HCT116 (cell line): ENCODE results near the gene MRM3. TPM values are rescaled to one million over a fixed set of nuclear protein-coding genes. Genes with fewer than 3 reads are reported as not detected.

Experiments
- ATAC-seq: fragments of 200-7000 bp; cut with Tn5 transposase; 2 replicates; pipeline ENCODE4 v1.9.1; 2020; ENCODE audit warnings: mild to moderate bottlenecking, moderate library complexity
- BruUV-seq: library from RNA; stranded (reverse); fragments of 400-500 nt; replicated peaks from 2 replicates; lab custom pipeline; 2021; lab: Mats Ljungman, UMichigan
- CTCF ChIA-PET: fragments of 300-600 bp; sonication (Branson Sonifier 250); formaldehyde crosslinking; loops from one replicate; lab custom pipeline; 2021; ENCODE audit warnings: antibody characterized with exemption; lab: Charles Lee
- POLR2A ChIA-PET: fragments of 300-600, 350-600 bp; sonication (Branson Sonifier 250); formaldehyde crosslinking; loops from one replicate; lab custom pipeline; 2021; ENCODE audit warnings: antibody characterized with exemption; lab: Charles Lee
- RAD21 ChIA-PET, 2 experiments: fragments of 300-600 bp; sonication (Branson Sonifier 250); formaldehyde crosslinking; loops; one replicate each; lab custom pipeline; 2023; ENCODE audit warnings: low total read pairs in 2 of 2; ENCODE audit not compliant: uncharacterized antibody in 2 of 2, unreplicated experiment in 2 of 2, low non-redundant PET in 1 of 2; lab: Charles Lee
- DNase-seq: peaks from one replicate; pipeline ENCODE4 v3.0.0-alpha.2; 2010; ENCODE audit warnings: low read depth, low spot score
- H2AFZ ChIP-seq: fragments of 200-600 bp; shearing (Covaris generic), sonication (generic); 2 replicates; pipeline ENCODE4 v1.6.1; 2017; ENCODE audit warnings: low read depth, mixed run types, mixed read lengths, antibody characterized with exemption, low read length; ENCODE audit not compliant: poor library complexity, severe bottlenecking
- H3K27ac ChIP-seq: 2 replicates; pipeline ENCODE4 v1.5.1; 2012; ENCODE audit warnings: low read depth, low read length
- H3K27me3 ChIP-seq: fragments of 200-600 bp; sonication (generic); 2 replicates; pipeline ENCODE4 v1.6.1; 2016; ENCODE audit warnings: mixed run types, low read length, mixed read lengths; ENCODE audit not compliant: insufficient read depth
- H3K36me3 ChIP-seq, 2 experiments: fragments of 200-500 bp in 1 of 2; fragments of 200-600 bp in 1 of 2; sonication (Bioruptor generic) in 1 of 2; sonication (generic) in 1 of 2; 2 replicates each; pipeline versions ENCODE4 v1.5.1 to v1.6.1; 2014 to 2016; ENCODE audit warnings: low read length in 2 of 2, inconsistent platforms in 1 of 2, mixed read lengths in 1 of 2, mixed run types in 1 of 2; ENCODE audit not compliant: insufficient read depth in 2 of 2, control insufficient read depth in 1 of 2
- H3K4me1 ChIP-seq, 2 experiments: fragments of 200-600 bp in 1 of 2; sonication (generic) in 1 of 2; 2 replicates each; pipeline versions ENCODE4 v1.5.1 to v1.6.1; 2012 to 2017; ENCODE audit warnings: low read length in 2 of 2, inconsistent platforms in 1 of 2, mild to moderate bottlenecking in 1 of 2, mixed read lengths in 1 of 2, mixed run types in 1 of 2, moderate library complexity in 1 of 2; ENCODE audit not compliant: insufficient read depth in 2 of 2, control insufficient read depth in 1 of 2
- H3K4me2 ChIP-seq: fragments of 200-600 bp; sonication (generic); 2 replicates; pipeline ENCODE4 v1.6.1; 2017; ENCODE audit warnings: mixed run types, low read length, mixed read lengths
- H3K4me3 ChIP-seq, 2 experiments: fragments of 200-600 bp in 1 of 2; sonication (generic) in 1 of 2; replicated peaks in 1 of 2; 2 replicates each; pipeline ENCODE4 v1.5.1; 2011 to 2016; ENCODE audit warnings: low read length in 2 of 2, control low read depth in 1 of 2, low read depth in 1 of 2, mild to moderate bottlenecking in 1 of 2, mixed read lengths in 1 of 2, mixed run types in 1 of 2
- H3K79me2 ChIP-seq: fragments of 200-600 bp; sonication (generic); 2 replicates; pipeline ENCODE4 v1.6.1; 2017; ENCODE audit warnings: mild to moderate bottlenecking, mixed run types, low read length, moderate library complexity, mixed read lengths; ENCODE audit not compliant: insufficient read depth
- H3K9ac ChIP-seq: fragments of 200-600 bp; sonication (generic); 2 replicates; pipeline ENCODE4 v1.6.1; 2016; ENCODE audit warnings: low read length, mixed read lengths
- H3K9me2 ChIP-seq: fragments of 200-600 bp; sonication (generic), shearing (Covaris generic); 2 replicates; pipeline ENCODE4 v1.6.1; 2017; ENCODE audit warnings: mixed run types, mild to moderate bottlenecking, moderate library complexity; ENCODE audit not compliant: insufficient read depth
- H3K9me3 ChIP-seq, 2 experiments: fragments of 200-500 bp in 1 of 2; fragments of 200-600 bp in 1 of 2; sonication (Bioruptor generic) in 1 of 2; sonication (generic) in 1 of 2; 2 replicates each; pipeline ENCODE4 v1.6.1; 2014 to 2017; ENCODE audit warnings: low read length in 2 of 2, mixed read lengths in 2 of 2, inconsistent platforms in 1 of 2, low read depth in 1 of 2, mild to moderate bottlenecking in 1 of 2, mixed run types in 1 of 2, moderate library complexity in 1 of 2; ENCODE audit not compliant: control insufficient read depth in 1 of 2, insufficient read depth in 1 of 2
- H4K20me1 ChIP-seq: fragments of 200-600 bp; sonication (generic), shearing (Covaris generic); 2 replicates; pipeline ENCODE4 v1.6.1; 2017; ENCODE audit warnings: mixed run types, mild to moderate bottlenecking, moderate library complexity; ENCODE audit not compliant: insufficient read depth
- CBX3 ChIP-seq: IDR thresholded peaks from 2 replicates; pipeline ENCODE4 v1.6.1; 2012; ENCODE audit warnings: low read depth
- CEBPB ChIP-seq: IDR thresholded peaks from 2 replicates; pipeline ENCODE4 v1.6.1; 2012; ENCODE audit warnings: low read depth
- ELF1 ChIP-seq: IDR thresholded peaks from 2 replicates; pipeline ENCODE4 v1.6.1; 2012; ENCODE audit warnings: low read depth, borderline replicate concordance
- EZH2 ChIP-seq: fragments of 200-600 bp; sonication (generic); IDR thresholded peaks from 2 replicates; pipeline ENCODE4 v1.6.1; 2017; ENCODE audit warnings: antibody characterized with exemption, mixed run types
- EZH2phosphoT487 ChIP-seq: fragments of 200-600 bp; IDR thresholded peaks from 2 replicates; pipeline ENCODE4 v1.6.1; 2018; ENCODE audit warnings: antibody characterized with exemption, borderline replicate concordance
- FOSL1 ChIP-seq: IDR thresholded peaks from 2 replicates; pipeline ENCODE4 v1.6.1; 2012; ENCODE audit warnings: low read depth
- JUND ChIP-seq: IDR thresholded peaks from 2 replicates; pipeline ENCODE4 v1.6.1; 2012
- POLR2A ChIP-seq: IDR thresholded peaks from 2 replicates; pipeline ENCODE4 v1.7.0; 2011; ENCODE audit warnings: borderline replicate concordance; ENCODE audit not compliant: insufficient read depth, insufficient read length; ENCODE audit errors: extremely low read depth
- RAD21 ChIP-seq: IDR thresholded peaks from 2 replicates; pipeline ENCODE4 v1.6.1; 2012; ENCODE audit warnings: low read depth, mild to moderate bottlenecking
- SIN3A ChIP-seq: IDR thresholded peaks from 2 replicates; pipeline ENCODE4 v1.6.1; 2012; ENCODE audit warnings: low read depth
- SP1 ChIP-seq: IDR thresholded peaks from 2 replicates; pipeline ENCODE4 v1.6.1; 2012; ENCODE audit warnings: low read depth
- SRF ChIP-seq: IDR thresholded peaks from 2 replicates; pipeline ENCODE4 v1.6.1; 2012; ENCODE audit warnings: low read depth
- TCF7L2 ChIP-seq: IDR thresholded peaks from 2 replicates; pipeline ENCODE4 v1.7.0; 2011; ENCODE audit warnings: borderline replicate concordance, inconsistent platforms; ENCODE audit not compliant: insufficient read depth, insufficient read length; ENCODE audit errors: extremely low read depth
- intact Hi-C: fragments of 100-400 bp; cut with micrococcal nuclease; formaldehyde crosslinking; loops from 2 replicates; pipeline ENCODE4 v1.10.0; 2022
- total RNA-seq: library from RNA; stranded (reverse); gene quantifications from one replicate; pipeline ENCODE4 v1.2.1, GENCODE V29; 2021; ENCODE audit not compliant: unreplicated experiment
- TF ChIP-seq, protein P1 (sequence below): IDR thresholded peaks from 2 replicates; pipeline ENCODE4 v1.6.1; 2012
- TF ChIP-seq, protein P2 (sequence below): IDR thresholded peaks from 2 replicates; pipeline ENCODE4 v1.6.1; 2011; ENCODE audit warnings: mild to moderate bottlenecking, low read length, moderate library complexity; ENCODE audit not compliant: insufficient replicate concordance; ENCODE audit errors: extremely low read depth
- TF ChIP-seq, protein P3 (sequence below): IDR thresholded peaks from 2 replicates; pipeline ENCODE4 v1.6.1; 2012

The MRM3 gene
- total RNA-seq, 1 experiment from 2014 or later = 32.6 TPM

DNA sequence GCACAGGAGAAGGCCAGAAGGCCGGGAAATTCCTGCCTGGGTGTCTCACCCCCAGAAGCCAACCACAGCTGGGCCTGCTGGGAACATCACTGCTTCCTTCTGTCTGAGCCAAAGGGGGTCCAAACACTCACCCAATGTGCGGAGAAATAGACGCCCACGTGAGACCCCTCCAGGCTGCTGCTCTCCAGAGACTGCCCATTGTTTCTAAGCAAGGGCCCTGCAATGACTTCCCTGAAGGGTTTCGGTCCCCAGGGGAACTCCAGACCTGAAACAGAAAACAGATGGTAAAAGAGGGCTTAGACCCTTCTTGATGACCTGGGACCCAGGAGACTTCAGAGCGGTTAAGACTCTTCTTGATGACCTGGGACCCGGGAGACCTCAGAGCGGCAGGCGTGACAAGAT lies 41.3 kb downstream of the MRM3 start:
- ChIA-PET POLR2A (no interaction called here), RAD21 (no interaction called here)
- Histone ChIP-seq H3K4me2 (no peak overlapping the region), H3K27me3 (no peaks in the 10 kb centered on the region), H4K20me1 (no peaks in the 10 kb centered on the region), H3K79me2 (peaks cover 2% of the 10 kb centered on the region; the same call in 1 of the 2 replicates), H3K36me3 (peaks cover 4 to 11% of the 10 kb centered on the region in 2 experiments; a peak in 1 of 4 replicates), H3K9ac (no peak overlapping the region), H3K9me3 (no peaks in the 10 kb centered on the region), H3K4me3 (no peak overlapping the region), H3K9me2 (no peaks in the 10 kb centered on the region), H3K4me1 (peaks cover 0 to under 1% of the 10 kb centered on the region in 2 experiments; a peak in 2 of 4 replicates), H2AFZ (no peak overlapping the region), H3K27ac (no peak overlapping the region)
- intact Hi-C loops = no loop called here
- no peak for ATAC-seq
- no peak for DNase-seq
- no TSS peak for BruUV-seq
- no peak for TF ChIP-seq CEBPB
- no peak for TF ChIP-seq TCF7L2
- no peak for TF ChIP-seq SRF
- TF ChIP-seq POLR2A = no peak
- no peak for TF ChIP-seq EZH2
- no peak for TF ChIP-seq FOSL1
- TF ChIP-seq, protein P1, sequence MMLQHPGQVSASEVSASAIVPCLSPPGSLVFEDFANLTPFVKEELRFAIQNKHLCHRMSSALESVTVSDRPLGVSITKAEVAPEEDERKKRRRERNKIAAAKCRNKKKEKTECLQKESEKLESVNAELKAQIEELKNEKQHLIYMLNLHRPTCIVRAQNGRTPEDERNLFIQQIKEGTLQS = no peak
- TF ChIP-seq RAD21 = no peak
- no peak for TF ChIP-seq JUND
- TF ChIP-seq, all 23 proteins: peak for 0
- CTCF ChIA-PET = no interaction called here

DNA sequence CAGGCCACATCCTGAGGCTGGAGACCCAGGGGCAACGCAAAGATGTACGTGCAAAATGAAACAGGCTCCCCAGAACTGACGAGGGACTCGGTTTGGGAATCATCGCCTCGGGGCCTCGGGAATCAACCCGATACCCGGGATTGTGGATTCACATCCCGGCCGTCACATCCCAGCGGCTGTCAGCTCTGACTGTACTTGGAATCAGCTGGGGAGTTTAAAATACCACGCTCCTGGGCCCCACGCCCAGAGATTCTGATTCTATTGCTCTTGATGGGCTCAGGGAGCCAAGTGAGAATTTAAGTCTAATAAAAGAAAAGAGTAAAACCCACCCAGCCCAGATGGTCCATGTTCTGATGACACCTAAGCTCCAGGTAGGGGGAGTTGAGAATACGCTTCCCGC lies 42.2 kb downstream of the MRM3 start:
- RAD21 ChIA-PET = no interaction called here
- BruUV-seq = no TSS peak
- ATAC-seq (no peak), DNase-seq (no peak)
- Histone ChIP-seq H3K4me1 (peaks cover 5 to 9% of the 10 kb centered on the region in 2 experiments; a peak in 3 of 4 replicates), H3K36me3 (peaks cover 4 to 11% of the 10 kb centered on the region in 2 experiments; a peak in 1 of 4 replicates), H3K9me2 (no peaks in the 10 kb centered on the region), H3K27ac (no peak overlapping the region), H3K27me3 (no peaks in the 10 kb centered on the region), H3K79me2 (peaks cover 10% of the 10 kb centered on the region; the same call in 1 of the 2 replicates), H3K9ac (no peak overlapping the region), H2AFZ (no peak overlapping the region), H3K9me3 (no peaks in the 10 kb centered on the region), H3K4me2 (no peak overlapping the region), H4K20me1 (no peaks in the 10 kb centered on the region), H3K4me3 (no peak overlapping the region)
- intact Hi-C loops = no loop called here
- TF ChIP-seq SP1 (no peak), JUND (no peak), CBX3 (no peak), ELF1 (no peak), POLR2A (no peak), RAD21 (no peak), EZH2phosphoT487 (no peak), SIN3A (no peak)
- TF ChIP-seq, protein P1 = no peak
- TF ChIP-seq, protein P2, sequence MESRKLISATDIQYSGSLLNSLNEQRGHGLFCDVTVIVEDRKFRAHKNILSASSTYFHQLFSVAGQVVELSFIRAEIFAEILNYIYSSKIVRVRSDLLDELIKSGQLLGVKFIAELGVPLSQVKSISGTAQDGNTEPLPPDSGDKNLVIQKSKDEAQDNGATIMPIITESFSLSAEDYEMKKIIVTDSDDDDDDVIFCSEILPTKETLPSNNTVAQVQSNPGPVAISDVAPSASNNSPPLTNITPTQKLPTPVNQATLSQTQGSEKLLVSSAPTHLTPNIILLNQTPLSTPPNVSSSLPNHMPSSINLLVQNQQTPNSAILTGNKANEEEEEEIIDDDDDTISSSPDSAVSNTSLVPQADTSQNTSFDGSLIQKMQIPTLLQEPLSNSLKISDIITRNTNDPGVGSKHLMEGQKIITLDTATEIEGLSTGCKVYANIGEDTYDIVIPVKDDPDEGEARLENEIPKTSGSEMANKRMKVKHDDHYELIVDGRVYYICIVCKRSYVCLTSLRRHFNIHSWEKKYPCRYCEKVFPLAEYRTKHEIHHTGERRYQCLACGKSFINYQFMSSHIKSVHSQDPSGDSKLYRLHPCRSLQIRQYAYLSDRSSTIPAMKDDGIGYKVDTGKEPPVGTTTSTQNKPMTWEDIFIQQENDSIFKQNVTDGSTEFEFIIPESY = no peak
- TF ChIP-seq, protein P3, sequence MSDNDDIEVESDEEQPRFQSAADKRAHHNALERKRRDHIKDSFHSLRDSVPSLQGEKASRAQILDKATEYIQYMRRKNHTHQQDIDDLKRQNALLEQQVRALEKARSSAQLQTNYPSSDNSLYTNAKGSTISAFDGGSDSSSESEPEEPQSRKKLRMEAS = no peak
- CTCF ChIA-PET = no interaction called here
- POLR2A ChIA-PET = no interaction called here
